HepG2 (cell line): Measurements from ENCODE around the gene PARN. TPM values are rescaled to one million over a fixed set of nuclear protein-coding genes. Genes with fewer than 3 reads are reported as not detected.

Source experiments
- ARID2 ChIP-seq: sonication (generic); formaldehyde crosslinking; IDR thresholded peaks from 2 replicates; pipeline ENCODE4 v1.8.1; 2022; ENCODE audit warnings: mild to moderate bottlenecking, missing genetic modification reagents, borderline replicate concordance
- ARNTL ChIP-seq: sonication (generic); formaldehyde crosslinking; IDR thresholded peaks from 2 replicates; pipeline ENCODE4 v1.4.0; 2020; ENCODE audit warnings: mild to moderate bottlenecking, missing genetic modification reagents
- E2F2 ChIP-seq: sonication (generic); formaldehyde crosslinking; IDR thresholded peaks from 2 replicates; pipeline ENCODE4 v1.4.0; 2020; ENCODE audit warnings: missing genetic modification reagents, borderline replicate concordance
- ELF3 ChIP-seq: IDR thresholded peaks from 2 replicates; pipeline ENCODE4 v1.6.1; 2016; ENCODE audit warnings: missing genetic modification reagents, missing compliant biosample characterization
- GATAD1 ChIP-seq: IDR thresholded peaks from 2 replicates; pipeline ENCODE4 v1.6.1; 2016; ENCODE audit warnings: missing genetic modification reagents, missing compliant biosample characterization
- NFYC ChIP-seq: IDR thresholded peaks from 2 replicates; pipeline ENCODE4 v1.6.1; 2016; ENCODE audit warnings: missing genetic modification reagents, missing compliant biosample characterization
- PHF8 ChIP-seq: sonication (generic); formaldehyde crosslinking; IDR thresholded peaks from 2 replicates; pipeline ENCODE4 v1.5.0; 2020; ENCODE audit warnings: missing genetic modification reagents
- RFX3 ChIP-seq: IDR thresholded peaks from 2 replicates; pipeline ENCODE4 v1.6.1; 2016; ENCODE audit warnings: missing biosample characterization, missing genetic modification reagents
- SIN3B ChIP-seq: fragments of 150-350 bp; IDR thresholded peaks from 2 replicates; pipeline ENCODE4 v1.6.1; 2014; ENCODE audit warnings: low read length
- STAG1 ChIP-seq: sonication (generic); formaldehyde crosslinking; IDR thresholded peaks from 2 replicates; pipeline ENCODE4 v1.4.0; 2020; ENCODE audit warnings: missing genetic modification reagents
- ZFP90 ChIP-seq: sonication (generic); formaldehyde crosslinking; IDR thresholded peaks from 2 replicates; pipeline ENCODE4 v1.8.0; 2022; ENCODE audit warnings: missing genetic modification reagents, mild to moderate bottlenecking, inconsistent platforms, borderline replicate concordance
- ZNF10 ChIP-seq: sonication (generic); formaldehyde crosslinking; IDR thresholded peaks from 2 replicates; pipeline ENCODE4 v1.4.0; 2020; ENCODE audit warnings: mild to moderate bottlenecking, low read depth, missing genetic modification reagents, borderline replicate concordance
- ZNF317 ChIP-seq: sonication (generic); formaldehyde crosslinking; IDR thresholded peaks from 2 replicates; pipeline ENCODE4 v1.5.0; 2020; ENCODE audit warnings: mild to moderate bottlenecking, missing genetic modification reagents
- ZNF451 ChIP-seq: sonication (generic); formaldehyde crosslinking; IDR thresholded peaks from 2 replicates; pipeline ENCODE4 v1.5.0; 2020; ENCODE audit warnings: mild to moderate bottlenecking, missing genetic modification reagents
- ZNF468 ChIP-seq: sonication (generic); formaldehyde crosslinking; IDR thresholded peaks from 2 replicates; pipeline ENCODE4 v1.8.0; 2022; ENCODE audit warnings: mild to moderate bottlenecking, moderate library complexity, missing genetic modification reagents
- ZNF672 ChIP-seq: sonication (generic); formaldehyde crosslinking; IDR thresholded peaks from 2 replicates; pipeline ENCODE4 v1.8.1; 2022; ENCODE audit warnings: missing genetic modification reagents
- ZNF746 ChIP-seq: sonication (generic); formaldehyde crosslinking; IDR thresholded peaks from 2 replicates; pipeline ENCODE4 v1.8.0; 2022; ENCODE audit warnings: mild to moderate bottlenecking, missing genetic modification reagents
- ZNF788 ChIP-seq: sonication (generic); formaldehyde crosslinking; IDR thresholded peaks from 2 replicates; pipeline ENCODE4 v1.5.0; 2020; ENCODE audit warnings: mild to moderate bottlenecking, missing genetic modification reagents, borderline replicate concordance
- ZNF841 ChIP-seq: sonication (generic); formaldehyde crosslinking; IDR thresholded peaks from 2 replicates; pipeline ENCODE4 v1.8.1; 2023; ENCODE audit warnings: missing genetic modification reagents, borderline replicate concordance
- polyA plus RNA-seq, 8 experiments: library from polyadenylated mRNA; depleted of rRNA in 3 of 8; stranded (reverse) in 7 of 8; unstranded in 1 of 8; fragments of >200 nt; fragmentation: Illumina TruSeq in 4 of 8; extraction: Trizol in 4 of 8; gene quantifications; 2 replicates each; pipeline versions ENCODE4 v1.2.1 to v1.2.3, GENCODE V29; 2011 to 2016; ENCODE audit warnings: low read depth in 4 of 8, missing spikeins in 1 of 8, mixed read lengths in 1 of 8; ENCODE audit not compliant: insufficient read depth in 1 of 8
- total RNA-seq, 5 experiments: library from RNA; depleted of rRNA; stranded (reverse); fragments of >200 nt; fragmentation: Illumina TruSeq; extraction: Trizol; gene quantifications; 2 replicates each; pipeline ENCODE4 v1.2.3, GENCODE V29; 2016; ENCODE audit warnings: low read depth in 1 of 5
- TF ChIP-seq, protein P1 (sequence below), 2 experiments: sonication (generic) in 1 of 2; formaldehyde crosslinking in 1 of 2; IDR thresholded peaks; 2 replicates each; pipeline versions ENCODE4 v1.4.0 to v1.6.1; 2018 to 2020; ENCODE audit warnings: missing genetic modification reagents in 2 of 2, borderline replicate concordance in 1 of 2, low read depth in 1 of 2, mild to moderate bottlenecking in 1 of 2, missing biosample characterization in 1 of 2
- TF ChIP-seq, protein P2 (sequence below): sonication (generic); formaldehyde crosslinking; IDR thresholded peaks from 2 replicates; pipeline ENCODE4 v1.4.0; 2020; ENCODE audit warnings: missing genetic modification reagents
- TF ChIP-seq, protein P3 (sequence below): sonication (generic); formaldehyde crosslinking; IDR thresholded peaks from 2 replicates; pipeline ENCODE4 v1.8.0; 2022; ENCODE audit warnings: missing genetic modification reagents, mild to moderate bottlenecking, inconsistent platforms, borderline replicate concordance

PARN gene
- total and polyA plus RNA-seq, 2 of the 13 experiments (the other 11 are each of a cell fraction or from before 2014, with no cell fraction given): 13.3 to 47.6 TPM

DNA sequence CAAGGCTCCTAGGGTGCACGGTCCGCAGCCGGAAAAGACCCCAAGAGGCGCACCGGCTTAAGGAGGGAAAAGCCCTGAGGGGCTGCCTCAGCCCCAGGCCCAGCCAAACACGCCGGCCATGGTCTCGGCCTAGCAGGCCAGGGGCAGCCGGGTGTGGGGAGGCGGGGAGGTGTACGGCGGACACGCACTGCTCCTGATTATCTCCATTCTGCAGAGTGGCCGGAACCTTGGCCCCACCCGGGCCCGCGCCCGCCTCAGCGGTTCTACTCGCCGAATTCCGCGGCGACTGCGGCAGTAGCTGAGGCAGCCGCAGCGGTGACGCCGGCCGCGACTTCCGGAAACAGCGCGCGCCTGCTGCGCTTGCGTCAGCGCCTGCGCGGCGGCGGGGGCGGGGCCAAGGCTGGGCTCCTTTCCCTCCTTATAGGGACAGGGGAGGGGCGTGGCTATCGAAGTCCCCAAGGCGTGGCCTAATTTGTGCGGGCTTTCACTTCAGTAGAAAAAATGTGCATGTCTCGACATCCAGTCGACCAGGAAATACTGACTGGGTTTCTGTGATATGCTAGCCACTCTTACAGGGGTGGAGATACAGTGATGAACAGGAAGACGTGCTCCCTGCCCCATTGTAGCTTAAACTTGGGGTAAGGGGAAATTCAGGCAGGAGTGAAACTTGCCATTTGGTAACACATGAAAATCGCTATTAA lies at the start of gene PARN (continued):
- TF ChIP-seq SIN3B: peak; percentile 68; the same call in 1 of the 2 replicates
- TF ChIP-seq, protein P1, sequence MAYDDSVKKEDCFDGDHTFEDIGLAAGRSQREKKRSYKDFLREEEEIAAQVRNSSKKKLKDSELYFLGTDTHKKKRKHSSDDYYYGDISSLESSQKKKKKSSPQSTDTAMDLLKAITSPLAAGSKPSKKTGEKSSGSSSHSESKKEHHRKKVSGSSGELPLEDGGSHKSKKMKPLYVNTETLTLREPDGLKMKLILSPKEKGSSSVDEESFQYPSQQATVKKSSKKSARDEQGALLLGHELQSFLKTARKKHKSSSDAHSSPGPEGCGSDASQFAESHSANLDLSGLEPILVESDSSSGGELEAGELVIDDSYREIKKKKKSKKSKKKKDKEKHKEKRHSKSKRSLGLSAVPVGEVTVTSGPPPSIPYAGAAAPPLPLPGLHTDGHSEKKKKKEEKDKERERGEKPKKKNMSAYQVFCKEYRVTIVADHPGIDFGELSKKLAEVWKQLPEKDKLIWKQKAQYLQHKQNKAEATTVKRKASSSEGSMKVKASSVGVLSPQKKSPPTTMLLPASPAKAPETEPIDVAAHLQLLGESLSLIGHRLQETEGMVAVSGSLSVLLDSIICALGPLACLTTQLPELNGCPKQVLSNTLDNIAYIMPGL (CRISPR knock-in tag; IDR thresholded peaks at IDR 0.05; ENCODE audit: borderline replicate concordance in 1 of 2, low read depth in 1 of 2): peak; percentile 68 to 95; a peak in 3 of 4 replicates
- peak; percentile 31; the same call in 1 of the 2 replicates for TF ChIP-seq STAG1
- peak; percentile 94; the same call in 1 of the 2 replicates for TF ChIP-seq ZFP90 (CRISPR knock-in tag)
- no peak; the same call in none of the 2 replicates for TF ChIP-seq NFYC (CRISPR knock-in tag)
- TF ChIP-seq PHF8: peak; percentile 99
- peak; percentile 63 for TF ChIP-seq ARNTL (CRISPR knock-in tag)
- no peak for TF ChIP-seq RFX3
- TF ChIP-seq, protein P2, sequence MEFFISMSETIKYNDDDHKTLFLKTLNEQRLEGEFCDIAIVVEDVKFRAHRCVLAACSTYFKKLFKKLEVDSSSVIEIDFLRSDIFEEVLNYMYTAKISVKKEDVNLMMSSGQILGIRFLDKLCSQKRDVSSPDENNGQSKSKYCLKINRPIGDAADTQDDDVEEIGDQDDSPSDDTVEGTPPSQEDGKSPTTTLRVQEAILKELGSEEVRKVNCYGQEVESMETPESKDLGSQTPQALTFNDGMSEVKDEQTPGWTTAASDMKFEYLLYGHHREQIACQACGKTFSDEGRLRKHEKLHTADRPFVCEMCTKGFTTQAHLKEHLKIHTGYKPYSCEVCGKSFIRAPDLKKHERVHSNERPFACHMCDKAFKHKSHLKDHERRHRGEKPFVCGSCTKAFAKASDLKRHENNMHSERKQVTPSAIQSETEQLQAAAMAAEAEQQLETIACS (CRISPR knock-in tag): peak; percentile 77
- TF ChIP-seq ZNF10: no peak
- TF ChIP-seq ZNF468: peak; percentile 90; the same call in 1 of the 2 replicates
- peak; percentile 90 for TF ChIP-seq GATAD1 (CRISPR knock-in tag)
- TF ChIP-seq ZNF788 (CRISPR knock-in tag): peak; percentile 89; the same call in 1 of the 2 replicates
- peak; percentile 97 for TF ChIP-seq ARID2
- peak; percentile 96 for TF ChIP-seq ELF3 (CRISPR knock-in tag)
- TF ChIP-seq ZNF746 (CRISPR knock-in tag): no peak; the same call in 1 of the 2 replicates
- peak; percentile 96; the same call in 1 of the 2 replicates for TF ChIP-seq E2F2 (CRISPR knock-in tag)
- no peak for TF ChIP-seq ZNF672 (CRISPR knock-in tag)
- TF ChIP-seq, protein P3, sequence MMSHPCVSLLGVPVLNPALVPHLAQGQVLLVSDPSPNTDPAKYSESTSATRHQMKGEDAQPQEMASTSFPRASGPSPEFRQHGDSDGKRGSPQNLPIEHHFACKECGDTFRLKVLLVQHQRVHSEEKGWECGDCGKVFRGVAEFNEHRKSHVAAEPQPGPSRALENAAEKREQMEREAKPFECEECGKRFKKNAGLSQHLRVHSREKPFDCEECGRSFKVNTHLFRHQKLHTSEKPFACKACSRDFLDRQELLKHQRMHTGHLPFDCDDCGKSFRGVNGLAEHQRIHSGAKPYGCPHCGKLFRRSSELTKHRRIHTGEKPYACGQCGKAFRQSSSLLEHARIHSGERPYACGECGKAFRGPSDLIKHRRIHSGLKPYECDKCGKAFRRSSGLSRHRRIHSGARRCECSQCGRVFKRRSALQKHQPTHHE (CRISPR knock-in tag): peak; percentile 98
- TF ChIP-seq ZNF317: peak; percentile 26; the same call in 1 of the 2 replicates
- no peak for TF ChIP-seq ZNF841 (CRISPR knock-in tag)
- peak; percentile 95 for TF ChIP-seq ZNF451 (CRISPR knock-in tag)
